Pancreas (tissue), 10 donors: Measurements from ENCODE around the gene ELMO2. TPM values are rescaled to one million over a fixed set of nuclear protein-coding genes. Genes with fewer than 3 reads are reported as not detected.

ENCODE experiments used
- ATAC-seq, 4 donors: fragments of 200-7000 bp; cut with Tn5 transposase; one replicate each; pipeline versions ENCODE4 v1.8.0 to v1.9.1; 2020; ENCODE audit warnings: mild to moderate bottlenecking in 4 of 4, moderate library complexity in 4 of 4
- DNase-seq, 6 donors: peaks; one replicate each; pipeline ENCODE4 v3.0.0-alpha.2; 2020
- FAIRE-seq: peaks from 2 replicates; lab custom pipeline; 2012; peaks lifted over from hg19 to GRCh38; lab: Jason Lieb, UNC
- H3K27ac ChIP-seq, 4 donors: fragments of 200-600 bp; sonication (generic); 1 replicate in 3 of 4; 2 replicates in 1 of 4; pipeline versions ENCODE4 v1.5.0 to v1.8.0; 2020
- H3K27me3 ChIP-seq, 4 donors: fragments of 200-600 bp; one replicate each; pipeline ENCODE4 v1.8.0; 2021
- H3K36me3 ChIP-seq, 3 donors: fragments of 200-600 bp; sonication (generic) in 1 of 3; one replicate each; pipeline versions ENCODE4 v1.5.0 to v1.8.0; 2020 to 2021
- H3K4me1 ChIP-seq, 3 donors: fragments of 200-600 bp; one replicate each; pipeline ENCODE4 v1.8.0; 2021
- H3K4me3 ChIP-seq, 4 donors: fragments of 200-600 bp; sonication (generic) in 2 of 4; one replicate each; pipeline versions ENCODE4 v1.5.0 to v1.8.0; 2020 to 2021
- H3K9me3 ChIP-seq, 4 donors: fragments of 200-600 bp; one replicate each; pipeline ENCODE4 v1.8.0; 2021
- CTCF ChIP-seq, 4 donors: fragments of 200-600 bp; sonication (generic) in 3 of 4; IDR thresholded peaks; one replicate each; pipeline versions ENCODE4 v1.5.0 to v1.8.0; 2021; ENCODE audit warnings: antibody characterized with exemption in 4 of 4
- WGBS, 2 donors: extraction: QIAGEN DNeasy Blood & Tissue Kit; methylation state at CpG; one replicate each; pipeline ENCODE4 v1.1.7; 2013; 5-methylcytosine and 5-hydroxymethylcytosine counted together
- intact Hi-C, 3 donors: fragments of 100-400 bp; cut with DNase I; formaldehyde crosslinking; loops; one replicate each; pipeline versions ENCODE4 v1.11.1 to v1.14.2; 2022
- polyA plus RNA-seq, 2 donors: library from polyadenylated mRNA; stranded (reverse); fragments of 200-250 nt; gene quantifications; one replicate each; pipeline ENCODE4 v1.2.3, GENCODE V29; 2013
- total RNA-seq, 6 donors: library from RNA; stranded (reverse); fragmentation: NEBNext Ultra II Directional in 4 of 6; extraction: Animal tissue kit (Norgen Biotek cat#: 25700) in 4 of 6; gene quantifications; one replicate each; pipeline versions ENCODE4 v1.2.1 to v1.2.4, GENCODE V29; 2021 to 2023
- donor health status: healthy with polysubstance abuse.
- donor health status: DM: no; HTN: no; CAD: no; lungs with moderate emphysema.
- donor health status: DM: no; HTN: no; CAD: no.
- donor health status: control.
- donor health status: control.
- donor health status: Bipolar disorder and iron deficiency.
- donor health status: DM: yes; HTN: yes; CAD: no.
- donor health status: DM: no; HTN: no; CAD: no.
- donor health status: DM: no; HTN: no; CAD: no.
- donor health status: DM: yes; HTN: yes; CAD: no.

Gene ELMO2
- total and polyA plus RNA-seq, 8 donors, result 16.7 to 32.6 (median 27.7) TPM

GRCh38 chr20:46400828-46401477 is 5.5 kb downstream of the ELMO2 start:
- no peak for DNase-seq
- no peak for TF ChIP-seq CTCF (IDR thresholded peaks at IDR 0.05)
- no peak for FAIRE-seq
- Histone ChIP-seq H3K36me3 (no peaks in the 10 kb centered on the region), H3K27ac (peak overlapping the region; percentile 6 to 78 (median 32)), H3K27me3 (no peaks in the 10 kb centered on the region), H3K4me3 (no peak overlapping the region), H3K4me1 (peaks cover 52 to 78% (median 54%) of the 10 kb centered on the region in 3 donors), H3K9me3 (no peaks in the 10 kb centered on the region)
- peak in 1 of 4 donors; percentile 13 for ATAC-seq
- intact Hi-C loops, result no loop called here
- 20 to 25% methylated on average over 6 of the region's 6 CpGs for WGBS, 2 donors

GRCh38 chr20:46400253-46400652 is 6.2 kb downstream of the ELMO2 start:
- ATAC-seq (peak; percentile 62 to 78 (median 72)), FAIRE-seq (no peak), DNase-seq (no peak)
- peak overlapping the region; percentile 6 to 78 (median 32) for H3K27ac ChIP-seq
- H3K4me1 ChIP-seq, result peaks cover 57 to 82% (median 59%) of the 10 kb centered on the region in 3 donors
- no peaks in the 10 kb centered on the region for H3K36me3 ChIP-seq
- H3K9me3 ChIP-seq, result no peaks in the 10 kb centered on the region
- no peak for TF ChIP-seq CTCF (IDR thresholded peaks at IDR 0.05)
- no peaks in the 10 kb centered on the region for H3K27me3 ChIP-seq
- WGBS, 2 donors, result 7 to 8% methylated on average over 4 of the region's 4 CpGs
- no peak overlapping the region for H3K4me3 ChIP-seq
- intact Hi-C loops, result no loop called here

GRCh38 chr20:46399401-46399800 is 7.0 kb downstream of the ELMO2 start:
- TF ChIP-seq CTCF (IDR thresholded peaks at IDR 0.05), result no peak

GRCh38 chr20:46398963-46399362 is 7.5 kb downstream of the ELMO2 start:
- peak in 3 of 4 donors; percentile 3 to 21 (median 17) for ATAC-seq
- FAIRE-seq, result no peak
- Histone ChIP-seq H3K9me3 (no peaks in the 10 kb centered on the region), H3K4me1 (peaks cover 54 to 77% (median 55%) of the 10 kb centered on the region in 3 donors), H3K4me3 (no peak overlapping the region), H3K27ac (peak overlapping the region; percentile 6 to 78 (median 49)), H3K27me3 (no peaks in the 10 kb centered on the region), H3K36me3 (peaks cover 0 to under 1% (median 0%) of the 10 kb centered on the region in 3 donors)
- WGBS, 2 donors, result 36 to 44% methylated on average over 3 of the region's 3 CpGs
- no peak for DNase-seq
- TF ChIP-seq CTCF (IDR thresholded peaks at IDR 0.05), result no peak
- intact Hi-C loops, result no loop called here

More at GRCh38 chr20:46399401-46399800, 7.0 kb downstream of the ELMO2 start:
- Histone ChIP-seq H3K4me1 (peaks cover 57 to 79% (median 58%) of the 10 kb centered on the region in 3 donors), H3K4me3 (no peak overlapping the region), H3K36me3 (no peaks in the 10 kb centered on the region), H3K9me3 (no peaks in the 10 kb centered on the region), H3K27ac (peak overlapping the region; percentile 6 to 78 (median 49)), H3K27me3 (no peaks in the 10 kb centered on the region)
- ATAC-seq (peak; percentile 44 to 59 (median 58)), FAIRE-seq (no peak), DNase-seq (no peak)
- WGBS, 2 donors, result 13 to 21% methylated on average over 3 of the region's 3 CpGs
- intact Hi-C loops, result no loop called here
